ENCODE measurements around the gene AGPAT3. TPM values are rescaled to one million over a fixed set of nuclear protein-coding genes. Genes with fewer than 3 reads are reported as not detected.

The AGPAT3 gene
- total and polyA plus RNA-seq, 2 donors (not counting 3 experiments of a cell fraction or from before 2014, with no cell fraction given) = 39.9 to 76.7 TPM

DNA sequence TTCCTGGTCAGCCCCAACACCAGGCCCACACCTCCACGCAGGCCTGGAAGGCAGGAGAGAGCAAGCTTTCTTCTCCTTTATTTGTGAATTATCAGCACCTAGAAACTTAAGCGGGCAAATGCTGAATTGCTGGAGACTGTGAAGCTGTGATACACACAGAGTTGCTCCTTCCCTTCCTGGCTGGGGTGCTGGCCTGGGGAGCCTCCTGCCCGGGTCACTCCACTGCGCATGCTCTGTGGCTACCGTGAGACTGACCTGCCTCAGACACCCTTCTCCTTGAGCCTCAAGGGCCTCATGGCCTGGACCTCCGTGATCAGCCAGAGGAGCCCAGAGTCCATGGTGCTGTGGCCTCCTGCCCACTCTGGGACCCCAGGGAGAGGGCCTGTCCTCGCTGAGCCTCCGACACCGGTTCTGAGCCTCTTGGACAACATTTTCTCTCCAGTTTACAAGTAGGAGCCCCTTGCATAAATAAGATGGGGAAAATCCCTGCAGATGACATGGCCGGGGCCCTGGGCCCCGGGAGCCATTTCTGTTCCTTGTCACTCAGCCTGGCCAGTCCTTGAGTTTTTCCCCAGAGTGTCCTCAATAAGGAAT lies 18.0 kb downstream of the AGPAT3 start:
- Histone ChIP-seq H4K20me1 (replicated peaks; ENCODE audit: control insufficient read depth, extremely low read depth, insufficient read depth, low read length) (no peaks in the 10 kb centered on the region), H3K9me1 (replicated peaks; ENCODE audit: control insufficient read depth, extremely low read depth, insufficient read depth, low read length) (no peaks in the 10 kb centered on the region), H3K4me2 (ENCODE audit: insufficient read depth, low read length) (no peak overlapping the region), H3K9me3 (replicated peaks; ENCODE audit: control insufficient read depth, insufficient read depth, low read length) (no peaks in the 10 kb centered on the region), H3K27ac (ENCODE audit: insufficient read depth, low read depth, low read length) (no peak overlapping the region), H3K79me2 (ENCODE audit: control insufficient read depth, insufficient read depth, low read length) (peaks cover 64% of the 10 kb centered on the region), H3K4me1 (ENCODE audit: control insufficient read depth, extremely low read depth, insufficient read depth, low read length) (peaks cover 7% of the 10 kb centered on the region), H3K36me3 (ENCODE audit: control insufficient read depth in 2 of 2, extremely low read depth in 1 of 2, insufficient read depth in 2 of 2, low read length in 2 of 2) (peaks cover 0 to 9% of the 10 kb centered on the region in 2 experiments), H3K27me3 (ENCODE audit: control insufficient read depth in 2 of 2, insufficient read depth in 2 of 2, low read length in 2 of 2) (no peaks in the 10 kb centered on the region), H3K9ac (replicated peaks; ENCODE audit: extremely low read depth, insufficient read depth, low read length) (no peak overlapping the region), H2AFZ (ENCODE audit: low read depth, low read length) (no peak overlapping the region), H3K4me3 (replicated peaks in 1 of 3; ENCODE audit: insufficient read depth in 1 of 3, low read depth in 1 of 3, low read length in 3 of 3) (no peak overlapping the region)
- intact Hi-C loops (cut with micrococcal nuclease) (no loop called here), dilution Hi-C loops (cut with MboI; ENCODE audit: extremely low pct_ligation_motif_present, low sequenced_read_pairs) (no loop called here)
- DNase-seq (ENCODE audit: low read depth, low spot score) (no peak), FAIRE-seq (no peak)
- ChIA-PET POLR2A (no interaction called here), CTCF (interaction anchor here (1.1 kb wide), 1 partner anchor 18 kb away, joined by 4 read pairs; no protein-coding TSS in a partner anchor)
- BruUV-seq (replicated peaks) = no TSS peak
- TF ChIP-seq GATA2 (IDR thresholded peaks at IDR 0.05; ENCODE audit: insufficient read depth, insufficient read length, low read depth, low read length) (no peak), JUN (IDR thresholded peaks at IDR 0.05; ENCODE audit: borderline replicate concordance, insufficient read depth, insufficient read length, low read depth) (no peak), CTCF (IDR thresholded peaks at IDR 0.05; ENCODE audit: extremely low read depth in 1 of 2, insufficient read depth in 1 of 2, low read depth in 1 of 2, low read length in 2 of 2) (no peak), MYC (IDR thresholded peaks at IDR 0.05; ENCODE audit: low read depth, low read length) (no peak), EZH2 (IDR thresholded peaks at IDR 0.05; ENCODE audit: borderline replicate concordance, low read depth, low read length, severe bottlenecking) (no peak), POLR2A (IDR thresholded peaks at IDR 0.05; ENCODE audit: low read depth, low read length) (no peak), FOS (IDR thresholded peaks at IDR 0.05; ENCODE audit: borderline replicate concordance, insufficient read depth, low read length) (no peak), POLR2AphosphoS5 (IDR thresholded peaks at IDR 0.05; ENCODE audit: insufficient read depth, low read depth, low read length) (no peak)
- TF ChIP-seq, protein P1, sequence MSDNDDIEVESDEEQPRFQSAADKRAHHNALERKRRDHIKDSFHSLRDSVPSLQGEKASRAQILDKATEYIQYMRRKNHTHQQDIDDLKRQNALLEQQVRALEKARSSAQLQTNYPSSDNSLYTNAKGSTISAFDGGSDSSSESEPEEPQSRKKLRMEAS (IDR thresholded peaks at IDR 0.05; ENCODE audit: insufficient read depth, insufficient read length) = no peak
